GM23338 (cell line): ENCODE results near the gene PIK3R5. TPM values are rescaled to one million over a fixed set of nuclear protein-coding genes. Genes with fewer than 3 reads are reported as not detected.

Experiments
- ATAC-seq: fragments of 200-7000 bp; cut with Tn5 transposase; 3 replicates; pipeline ENCODE4 v1.9.1; 2020
- DNase-seq: peaks from one replicate; pipeline ENCODE4 v3.0.0-alpha.2; 2015; ENCODE audit warnings: low spot score
- H2AFZ ChIP-seq: fragments of 200-600 bp; sonication (generic); 2 replicates; pipeline ENCODE4 v1.8.0; 2016; ENCODE audit warnings: antibody characterized with exemption, mild to moderate bottlenecking, moderate library complexity
- H3F3A ChIP-seq: fragments of 200-600 bp; sonication (generic); replicated peaks from 2 replicates; pipeline ENCODE4 v1.8.0; 2017; ENCODE audit warnings: antibody characterized with exemption, mixed run types, low read depth
- H3K27ac ChIP-seq: fragments of 200-600 bp; sonication (generic); 2 replicates; pipeline ENCODE4 v1.6.1; 2016; ENCODE audit warnings: low read depth
- H3K27me3 ChIP-seq: fragments of 200-600 bp; sonication (generic); 2 replicates; pipeline ENCODE4 v1.8.0; 2016; ENCODE audit warnings: mild to moderate bottlenecking, mixed run types, moderate library complexity; ENCODE audit not compliant: insufficient read depth
- H3K36me3 ChIP-seq: fragments of 200-600 bp; sonication (generic); 2 replicates; pipeline ENCODE4 v1.8.0; 2016; ENCODE audit warnings: mild to moderate bottlenecking; ENCODE audit not compliant: insufficient read depth
- H3K4me1 ChIP-seq: fragments of 200-600 bp; sonication (generic); 2 replicates; pipeline ENCODE4 v1.8.0; 2016; ENCODE audit warnings: mild to moderate bottlenecking, moderate library complexity; ENCODE audit not compliant: insufficient read depth
- H3K4me2 ChIP-seq: fragments of 200-600 bp; sonication (generic); 2 replicates; pipeline ENCODE4 v1.7.1; 2017; ENCODE audit warnings: mixed run types
- H3K4me3 ChIP-seq: fragments of 200-600 bp; sonication (generic); 2 replicates; pipeline ENCODE4 v1.6.1; 2016; ENCODE audit warnings: mixed run types
- H3K79me2 ChIP-seq: fragments of 200-600 bp; sonication (generic); replicated peaks from 2 replicates; pipeline ENCODE4 v1.8.0; 2017; ENCODE audit warnings: mild to moderate bottlenecking; ENCODE audit not compliant: insufficient read depth
- H3K9me2 ChIP-seq: fragments of 200-600 bp; sonication (generic); 2 replicates; pipeline ENCODE4 v1.8.0; 2017; ENCODE audit not compliant: insufficient read depth
- H4K20me1 ChIP-seq: fragments of 200-600 bp; sonication (generic); replicated peaks from 2 replicates; pipeline ENCODE4 v1.8.0; 2017; ENCODE audit warnings: mild to moderate bottlenecking; ENCODE audit not compliant: insufficient read depth
- H3K27ac Mint-ChIP-seq: 2 replicates; pipeline ENCODE4 v1.8.0; 2020; ENCODE audit warnings: inconsistent platforms, mild to moderate bottlenecking, moderate library complexity, mixed read lengths
- H3K27me3 Mint-ChIP-seq: 3 replicates; pipeline ENCODE4 v1.8.0; 2022; ENCODE audit warnings: low read depth, mild to moderate bottlenecking, moderate library complexity, mixed read lengths, inconsistent platforms; ENCODE audit not compliant: insufficient read depth, poor library complexity
- H3K36me3 Mint-ChIP-seq: 3 replicates; pipeline ENCODE4 v1.8.0; 2021; ENCODE audit warnings: low read depth, mild to moderate bottlenecking, inconsistent platforms, moderate library complexity, mixed read lengths
- H3K4me1 Mint-ChIP-seq: 3 replicates; pipeline ENCODE4 v1.8.0; 2020; ENCODE audit warnings: mild to moderate bottlenecking, inconsistent platforms, mixed read lengths
- H3K4me3 Mint-ChIP-seq: 3 replicates; pipeline ENCODE4 v1.8.0; 2021; ENCODE audit warnings: moderate library complexity, mild to moderate bottlenecking, inconsistent platforms, mixed read lengths
- H3K9me3 Mint-ChIP-seq: 3 replicates; pipeline ENCODE4 v1.8.0; 2020; ENCODE audit warnings: moderate library complexity, mild to moderate bottlenecking, inconsistent platforms, mixed read lengths
- CREB1 ChIP-seq: fragments of 250-450 bp; sonication (Bioruptor Pico); IDR thresholded peaks from 2 replicates; pipeline ENCODE4 v1.5.0; 2020; ENCODE audit warnings: low read depth, mild to moderate bottlenecking, moderate library complexity
- ETS1 ChIP-seq: IDR thresholded peaks from 2 replicates; pipeline ENCODE4 v1.6.1; 2016; ENCODE audit warnings: antibody characterized with exemption
- EZH2 ChIP-seq: fragments of 200-600 bp; sonication (generic); IDR thresholded peaks from one replicate; pipeline ENCODE4 v1.8.0; 2017; ENCODE audit warnings: antibody characterized with exemption, mild to moderate bottlenecking, low read depth; ENCODE audit not compliant: unreplicated experiment
- JUNB ChIP-seq: IDR thresholded peaks from one replicate; pipeline ENCODE4 v1.6.1; 2016; ENCODE audit warnings: antibody characterized with exemption; ENCODE audit not compliant: unreplicated experiment
- POLR2AphosphoS5 ChIP-seq: IDR thresholded peaks from 2 replicates; pipeline ENCODE4 v1.6.1; 2016; ENCODE audit warnings: antibody characterized with exemption, low read depth
- STAT1 ChIP-seq: IDR thresholded peaks from one replicate; pipeline ENCODE4 v1.6.1; 2016; ENCODE audit warnings: antibody characterized with exemption; ENCODE audit not compliant: unreplicated experiment
- ZNF114 ChIP-seq: fragments of 250-450 bp; sonication (Bioruptor Pico); IDR thresholded peaks from 2 replicates; pipeline ENCODE4 v1.5.0; 2020; ENCODE audit warnings: mild to moderate bottlenecking, moderate library complexity
- ZNF331 ChIP-seq: fragments of 250-450 bp; sonication (Bioruptor Pico); IDR thresholded peaks from 2 replicates; pipeline ENCODE4 v1.5.0; 2020; ENCODE audit warnings: low read depth, mild to moderate bottlenecking, moderate library complexity
- polyA plus RNA-seq: library from polyadenylated mRNA; unstranded; fragments of >200 nt; fragmentation: Nextera tagmentation; extraction: Ambion mirVana; gene quantifications from 2 replicates; pipeline ENCODE4 v1.2.1, GENCODE V29; 2016
- total RNA-seq: library from RNA; depleted of rRNA; stranded (reverse); fragments of >200 nt; shearing (Covaris generic); gene quantifications from 2 replicates; pipeline ENCODE4 v1.2.3, GENCODE V29; 2014
- TF ChIP-seq, protein P1 (sequence below): IDR thresholded peaks from one replicate; pipeline ENCODE4 v1.6.1; 2018; ENCODE audit warnings: antibody characterized with exemption; ENCODE audit not compliant: unreplicated experiment
- TF ChIP-seq, protein P2 (sequence below), 2 experiments: fragments of 200-600 bp in 1 of 2; sonication (generic) in 1 of 2; conservative IDR thresholded peaks; 2 replicates each; pipeline versions ENCODE4 v1.5.1 to v1.6.1; 2016 to 2017; ENCODE audit warnings: antibody characterized with exemption in 2 of 2, low read depth in 2 of 2, mild to moderate bottlenecking in 2 of 2, moderate library complexity in 1 of 2

The PIK3R5 gene
- total and polyA plus RNA-seq, 2 experiments from 2014 or later: 1.7 to 9.4 TPM

DNA sequence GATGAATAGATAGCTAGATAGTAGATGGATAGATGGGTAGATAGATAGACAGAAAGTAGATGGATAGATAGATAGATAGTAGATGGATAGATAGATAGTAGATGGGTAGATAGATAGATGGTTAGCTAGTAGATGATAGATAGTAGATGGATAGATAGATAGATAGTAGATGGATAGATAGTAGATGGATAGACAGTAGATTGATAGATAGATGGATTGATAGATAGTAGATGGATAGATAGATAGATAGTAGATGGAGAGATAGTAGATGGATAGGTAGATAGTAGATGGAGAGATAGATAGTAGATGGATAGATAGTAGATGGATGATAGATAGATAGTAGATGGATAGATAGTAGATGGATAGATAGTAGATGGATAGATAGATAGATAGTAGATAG, 40.4 kb downstream of the PIK3R5 start (continued):
- TF ChIP-seq, protein P1, sequence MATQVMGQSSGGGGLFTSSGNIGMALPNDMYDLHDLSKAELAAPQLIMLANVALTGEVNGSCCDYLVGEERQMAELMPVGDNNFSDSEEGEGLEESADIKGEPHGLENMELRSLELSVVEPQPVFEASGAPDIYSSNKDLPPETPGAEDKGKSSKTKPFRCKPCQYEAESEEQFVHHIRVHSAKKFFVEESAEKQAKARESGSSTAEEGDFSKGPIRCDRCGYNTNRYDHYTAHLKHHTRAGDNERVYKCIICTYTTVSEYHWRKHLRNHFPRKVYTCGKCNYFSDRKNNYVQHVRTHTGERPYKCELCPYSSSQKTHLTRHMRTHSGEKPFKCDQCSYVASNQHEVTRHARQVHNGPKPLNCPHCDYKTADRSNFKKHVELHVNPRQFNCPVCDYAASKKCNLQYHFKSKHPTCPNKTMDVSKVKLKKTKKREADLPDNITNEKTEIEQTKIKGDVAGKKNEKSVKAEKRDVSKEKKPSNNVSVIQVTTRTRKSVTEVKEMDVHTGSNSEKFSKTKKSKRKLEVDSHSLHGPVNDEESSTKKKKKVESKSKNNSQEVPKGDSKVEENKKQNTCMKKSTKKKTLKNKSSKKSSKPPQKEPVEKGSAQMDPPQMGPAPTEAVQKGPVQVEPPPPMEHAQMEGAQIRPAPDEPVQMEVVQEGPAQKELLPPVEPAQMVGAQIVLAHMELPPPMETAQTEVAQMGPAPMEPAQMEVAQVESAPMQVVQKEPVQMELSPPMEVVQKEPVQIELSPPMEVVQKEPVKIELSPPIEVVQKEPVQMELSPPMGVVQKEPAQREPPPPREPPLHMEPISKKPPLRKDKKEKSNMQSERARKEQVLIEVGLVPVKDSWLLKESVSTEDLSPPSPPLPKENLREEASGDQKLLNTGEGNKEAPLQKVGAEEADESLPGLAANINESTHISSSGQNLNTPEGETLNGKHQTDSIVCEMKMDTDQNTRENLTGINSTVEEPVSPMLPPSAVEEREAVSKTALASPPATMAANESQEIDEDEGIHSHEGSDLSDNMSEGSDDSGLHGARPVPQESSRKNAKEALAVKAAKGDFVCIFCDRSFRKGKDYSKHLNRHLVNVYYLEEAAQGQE: no peak
- no peak for TF ChIP-seq ZNF331
- no peak for TF ChIP-seq ZNF114 (CRISPR knock-in tag)
- no peak for TF ChIP-seq CREB1 (CRISPR knock-in tag)
- no peak for TF ChIP-seq ETS1
- TF ChIP-seq EZH2: no peak
- no peak for TF ChIP-seq JUNB
- TF ChIP-seq, protein P2, sequence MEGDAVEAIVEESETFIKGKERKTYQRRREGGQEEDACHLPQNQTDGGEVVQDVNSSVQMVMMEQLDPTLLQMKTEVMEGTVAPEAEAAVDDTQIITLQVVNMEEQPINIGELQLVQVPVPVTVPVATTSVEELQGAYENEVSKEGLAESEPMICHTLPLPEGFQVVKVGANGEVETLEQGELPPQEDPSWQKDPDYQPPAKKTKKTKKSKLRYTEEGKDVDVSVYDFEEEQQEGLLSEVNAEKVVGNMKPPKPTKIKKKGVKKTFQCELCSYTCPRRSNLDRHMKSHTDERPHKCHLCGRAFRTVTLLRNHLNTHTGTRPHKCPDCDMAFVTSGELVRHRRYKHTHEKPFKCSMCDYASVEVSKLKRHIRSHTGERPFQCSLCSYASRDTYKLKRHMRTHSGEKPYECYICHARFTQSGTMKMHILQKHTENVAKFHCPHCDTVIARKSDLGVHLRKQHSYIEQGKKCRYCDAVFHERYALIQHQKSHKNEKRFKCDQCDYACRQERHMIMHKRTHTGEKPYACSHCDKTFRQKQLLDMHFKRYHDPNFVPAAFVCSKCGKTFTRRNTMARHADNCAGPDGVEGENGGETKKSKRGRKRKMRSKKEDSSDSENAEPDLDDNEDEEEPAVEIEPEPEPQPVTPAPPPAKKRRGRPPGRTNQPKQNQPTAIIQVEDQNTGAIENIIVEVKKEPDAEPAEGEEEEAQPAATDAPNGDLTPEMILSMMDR (conservative IDR thresholded peaks at IDR 0.05; ENCODE audit: low read depth in 2 of 2): no peak
- no peak for TF ChIP-seq STAT1

- Histone ChIP-seq H3K4me1 (no peaks in the 10 kb centered on the region), H3K27ac (no peak overlapping the region), H2AFZ (no peak overlapping the region), H3K4me3 (no peak overlapping the region), H4K20me1 (no peaks in the 10 kb centered on the region), H3K27me3 (no peaks in the 10 kb centered on the region), H3K9me2 (no peaks in the 10 kb centered on the region; the same call in 1 of the 2 replicates), H3K4me2 (no peak overlapping the region), H3F3A (no peaks in the 10 kb centered on the region), H3K36me3 (no peaks in the 10 kb centered on the region), H3K79me2 (no peaks in the 10 kb centered on the region)
- H3K9me3 Mint-ChIP-seq: peaks cover 24% of the 10 kb centered on the region
- TF ChIP-seq CREB1 (CRISPR knock-in tag) (no peak), POLR2AphosphoS5 (no peak)
- peaks cover 3% of the 10 kb centered on the region; the same call in 1 of the 3 replicates for H3K36me3 Mint-ChIP-seq
- H3K4me1 Mint-ChIP-seq: no peaks in the 10 kb centered on the region
- H3K27me3 Mint-ChIP-seq: no peaks in the 10 kb centered on the region
- no peak for DNase-seq
- H3K4me3 Mint-ChIP-seq: no peak overlapping the region
- H3K27ac Mint-ChIP-seq: no peak overlapping the region
- ATAC-seq: no peak
Observed at GRCh38 chr17:8924595-8924994, 40.9 kb downstream of the PIK3R5 start.
